ENCODE results near the gene SLFN5. TPM values are rescaled to one million over a fixed set of nuclear protein-coding genes. Genes with fewer than 3 reads are reported as not detected.

Gene SLFN5
- total and polyA plus RNA-seq, 2 donors (not counting 1 experiment from before 2014, with no cell fraction given) = 0.82 to 12.5 TPM

GRCh38 chr17:35297666-35298065 is 54.8 kb downstream of the SLFN5 start:
- H3K36me3 ChIP-seq (replicated peaks in 1 of 2; ENCODE audit: control extremely low read depth in 1 of 2, control insufficient read depth in 1 of 2, extremely low read depth in 1 of 2, insufficient read depth in 2 of 2, low read length in 1 of 2) = no peaks in the 10 kb centered on the region
- no peak overlapping the region for H3K27ac ChIP-seq (ENCODE audit: low read length in 2 of 2)
- ChIA-PET CTCF (interaction anchor here (2.0 kb wide), 1 partner anchor 236 kb away, joined by 7 read pairs; no protein-coding TSS in a partner anchor), POLR2A (no interaction called here)
- no peak overlapping the region for H3K4me3 Mint-ChIP-seq
- no peaks in the 10 kb centered on the region for H3K4me1 ChIP-seq (ENCODE audit: control insufficient read depth in 2 of 2, insufficient read depth in 2 of 2, low read length in 2 of 2)
- H4K20me1 ChIP-seq (ENCODE audit: control insufficient read depth, insufficient read depth, low read length, poor library complexity, severe bottlenecking) = no peaks in the 10 kb centered on the region
- H3K27me3 Mint-ChIP-seq = peaks cover 39% of the 10 kb centered on the region
- H3K4me2 ChIP-seq (replicated peaks; ENCODE audit: low read depth, low read length, poor library complexity, severe bottlenecking) = no peak overlapping the region
- no peak for ATAC-seq (ENCODE audit: low read depth)
- H3K9ac ChIP-seq (ENCODE audit: low read length) = no peak overlapping the region
- H3K79me2 ChIP-seq (ENCODE audit: control insufficient read depth, insufficient read depth, low read length) = no peaks in the 10 kb centered on the region
- no peaks in the 10 kb centered on the region for H3K4me1 Mint-ChIP-seq
- no peak for DNase-seq
- TF ChIP-seq, protein P1, sequence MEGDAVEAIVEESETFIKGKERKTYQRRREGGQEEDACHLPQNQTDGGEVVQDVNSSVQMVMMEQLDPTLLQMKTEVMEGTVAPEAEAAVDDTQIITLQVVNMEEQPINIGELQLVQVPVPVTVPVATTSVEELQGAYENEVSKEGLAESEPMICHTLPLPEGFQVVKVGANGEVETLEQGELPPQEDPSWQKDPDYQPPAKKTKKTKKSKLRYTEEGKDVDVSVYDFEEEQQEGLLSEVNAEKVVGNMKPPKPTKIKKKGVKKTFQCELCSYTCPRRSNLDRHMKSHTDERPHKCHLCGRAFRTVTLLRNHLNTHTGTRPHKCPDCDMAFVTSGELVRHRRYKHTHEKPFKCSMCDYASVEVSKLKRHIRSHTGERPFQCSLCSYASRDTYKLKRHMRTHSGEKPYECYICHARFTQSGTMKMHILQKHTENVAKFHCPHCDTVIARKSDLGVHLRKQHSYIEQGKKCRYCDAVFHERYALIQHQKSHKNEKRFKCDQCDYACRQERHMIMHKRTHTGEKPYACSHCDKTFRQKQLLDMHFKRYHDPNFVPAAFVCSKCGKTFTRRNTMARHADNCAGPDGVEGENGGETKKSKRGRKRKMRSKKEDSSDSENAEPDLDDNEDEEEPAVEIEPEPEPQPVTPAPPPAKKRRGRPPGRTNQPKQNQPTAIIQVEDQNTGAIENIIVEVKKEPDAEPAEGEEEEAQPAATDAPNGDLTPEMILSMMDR (IDR thresholded peaks at IDR 0.05) = no peak
- TF ChIP-seq EZH2 (IDR thresholded peaks at IDR 0.05; ENCODE audit: borderline replicate concordance, insufficient read depth, low read depth, low read length, poor library complexity, severe bottlenecking) = no peak
- peaks cover 0 to 19% (median 2%) of the 10 kb centered on the region in 4 experiments for H3K27me3 ChIP-seq (replicated peaks in 1 of 4; ENCODE audit: control extremely low read depth in 1 of 4, control insufficient read depth in 3 of 4, insufficient read depth in 4 of 4, low read length in 3 of 4)
- WGBS (ENCODE audit: insufficient coverage) = 100% methylated on average over 1 of the region's 2 CpGs
- H3K9me3 Mint-ChIP-seq (ENCODE audit: insufficient read depth) = peaks cover 2% of the 10 kb centered on the region
- no peak overlapping the region for H3K27ac Mint-ChIP-seq
- no peak overlapping the region for H2AFZ ChIP-seq (ENCODE audit: insufficient read depth, low read depth, low read length, poor library complexity, severe bottlenecking)
- H3K9me3 ChIP-seq (ENCODE audit: control extremely low read depth in 1 of 3, control insufficient read depth in 2 of 3, insufficient read depth in 1 of 3, low read length in 2 of 3) = peaks cover 2 to 13% (median 5%) of the 10 kb centered on the region in 3 donors
- intact Hi-C loops (cut with micrococcal nuclease) = no loop called here
- no peak overlapping the region for H3K4me3 ChIP-seq (ENCODE audit: control extremely low read depth in 1 of 5, extremely low read depth in 1 of 5, insufficient read depth in 1 of 5, low read depth in 2 of 5, low read length in 4 of 5)

- Histone ChIP-seq H3K27me3 (replicated peaks in 1 of 4; ENCODE audit: control extremely low read depth in 1 of 4, control insufficient read depth in 3 of 4, insufficient read depth in 4 of 4, low read length in 3 of 4) (peaks cover 0 to 19% (median 2%) of the 10 kb centered on the region in 4 experiments), H3K27ac (ENCODE audit: low read length in 2 of 2) (no peak overlapping the region), H2AFZ (ENCODE audit: insufficient read depth, low read depth, low read length, poor library complexity, severe bottlenecking) (no peak overlapping the region), H3K4me3 (ENCODE audit: control extremely low read depth in 1 of 5, extremely low read depth in 1 of 5, insufficient read depth in 1 of 5, low read depth in 2 of 5, low read length in 4 of 5) (no peak overlapping the region), H3K4me2 (replicated peaks; ENCODE audit: low read depth, low read length, poor library complexity, severe bottlenecking) (no peak overlapping the region), H3K9ac (ENCODE audit: low read length) (no peak overlapping the region), H3K36me3 (replicated peaks in 1 of 2; ENCODE audit: control extremely low read depth in 1 of 2, control insufficient read depth in 1 of 2, extremely low read depth in 1 of 2, insufficient read depth in 2 of 2, low read length in 1 of 2) (no peaks in the 10 kb centered on the region), H4K20me1 (ENCODE audit: control insufficient read depth, insufficient read depth, low read length, poor library complexity, severe bottlenecking) (no peaks in the 10 kb centered on the region), H3K4me1 (ENCODE audit: control insufficient read depth in 2 of 2, insufficient read depth in 2 of 2, low read length in 2 of 2) (no peaks in the 10 kb centered on the region), H3K79me2 (ENCODE audit: control insufficient read depth, insufficient read depth, low read length) (no peaks in the 10 kb centered on the region), H3K9me3 (ENCODE audit: control extremely low read depth in 1 of 3, control insufficient read depth in 2 of 3, insufficient read depth in 1 of 3, low read length in 2 of 3) (peaks cover 2 to 13% (median 8%) of the 10 kb centered on the region in 3 donors)
- TF ChIP-seq EZH2 (IDR thresholded peaks at IDR 0.05; ENCODE audit: borderline replicate concordance, insufficient read depth, low read depth, low read length, poor library complexity, severe bottlenecking) = no peak
- TF ChIP-seq, protein P1 (IDR thresholded peaks at IDR 0.05) = no peak
- H3K27me3 Mint-ChIP-seq = peaks cover 39% of the 10 kb centered on the region
- no peak overlapping the region for H3K4me3 Mint-ChIP-seq
- POLR2A ChIA-PET = no interaction called here
- no peak for ATAC-seq (ENCODE audit: low read depth)
- DNase-seq = no peak
- no peak overlapping the region for H3K27ac Mint-ChIP-seq
- CTCF ChIA-PET = interaction anchor here (1.2 to 2.0 kb wide), 2 partner anchors 16 to 235 kb away, joined by 3 to 7 read pairs; no protein-coding TSS in a partner anchor
- intact Hi-C loops (cut with micrococcal nuclease) = no loop called here
- H3K9me3 Mint-ChIP-seq (ENCODE audit: insufficient read depth) = peaks cover 6% of the 10 kb centered on the region
- H3K4me1 Mint-ChIP-seq = no peaks in the 10 kb centered on the region
Observed at GRCh38 chr17:35298639-35299038, 55.8 kb downstream of the SLFN5 start.
